Upper lobe of left lung (tissue), 4 donors: Measurements from ENCODE around the gene CSH1.

Source experiments
- EP300 ChIP-seq, 4 donors: sonication (generic); formaldehyde crosslinking; IDR thresholded peaks; one replicate each; pipeline ENCODE4 v1.5.1; 2017; ENCODE audit warnings: antibody characterized with exemption in 4 of 4, control low read depth in 2 of 4
- POLR2A ChIP-seq, 4 donors: fragments of 450-650 bp; IDR thresholded peaks; one replicate each; pipeline ENCODE4 v1.5.1; 2016 to 2017; ENCODE audit warnings: antibody characterized with exemption in 4 of 4, mild to moderate bottlenecking in 2 of 4
- POLR2AphosphoS5 ChIP-seq, 2 donors: sonication (generic); formaldehyde crosslinking; IDR thresholded peaks; one replicate each; pipeline ENCODE4 v1.5.1; 2017; ENCODE audit warnings: antibody characterized with exemption in 2 of 2
- TF ChIP-seq, protein P1 (sequence below), 6 experiments: fragments of 450-650 bp in 4 of 6; fragments of 200-600 bp in 2 of 6; sonication (generic) in 2 of 6; IDR thresholded peaks; one replicate each; pipeline ENCODE4 v1.5.1; 2016 to 2019; ENCODE audit warnings: antibody characterized with exemption in 6 of 6

DNA sequence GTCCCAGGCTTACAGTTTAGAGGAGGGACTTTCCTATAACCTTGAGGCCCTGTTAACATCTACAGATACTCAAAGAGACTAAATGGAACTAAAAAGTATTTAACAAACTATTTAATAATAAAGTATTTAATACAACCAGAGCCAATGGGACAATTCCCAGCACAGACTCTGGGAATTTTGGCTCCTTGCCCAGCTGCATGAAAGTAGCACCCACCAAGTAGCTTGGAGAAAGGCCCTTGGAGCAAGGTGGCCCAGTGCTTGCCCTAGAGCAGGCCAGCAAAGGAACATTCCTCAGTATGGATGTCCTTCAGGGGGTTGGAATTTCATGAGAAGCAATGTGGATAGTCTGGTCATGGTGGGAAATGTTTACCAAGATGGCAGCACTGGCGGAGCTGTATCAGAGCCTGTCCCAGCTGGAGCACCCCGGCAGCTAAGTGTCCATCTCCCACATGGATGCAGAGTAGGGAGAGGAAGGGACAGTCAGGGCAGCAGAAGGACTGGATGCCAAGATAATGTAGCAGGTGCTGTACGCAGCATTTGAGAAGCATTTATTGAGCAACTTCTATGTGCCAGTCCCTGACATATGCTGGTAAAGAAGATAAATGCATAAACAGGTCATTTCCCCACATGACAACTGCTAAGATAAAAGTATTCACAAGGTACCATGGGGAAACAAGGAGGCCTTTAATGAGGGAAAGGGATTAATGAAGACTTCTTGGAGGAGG lies 48.7 kb downstream of the CSH1 start:
- TF ChIP-seq, protein P1, sequence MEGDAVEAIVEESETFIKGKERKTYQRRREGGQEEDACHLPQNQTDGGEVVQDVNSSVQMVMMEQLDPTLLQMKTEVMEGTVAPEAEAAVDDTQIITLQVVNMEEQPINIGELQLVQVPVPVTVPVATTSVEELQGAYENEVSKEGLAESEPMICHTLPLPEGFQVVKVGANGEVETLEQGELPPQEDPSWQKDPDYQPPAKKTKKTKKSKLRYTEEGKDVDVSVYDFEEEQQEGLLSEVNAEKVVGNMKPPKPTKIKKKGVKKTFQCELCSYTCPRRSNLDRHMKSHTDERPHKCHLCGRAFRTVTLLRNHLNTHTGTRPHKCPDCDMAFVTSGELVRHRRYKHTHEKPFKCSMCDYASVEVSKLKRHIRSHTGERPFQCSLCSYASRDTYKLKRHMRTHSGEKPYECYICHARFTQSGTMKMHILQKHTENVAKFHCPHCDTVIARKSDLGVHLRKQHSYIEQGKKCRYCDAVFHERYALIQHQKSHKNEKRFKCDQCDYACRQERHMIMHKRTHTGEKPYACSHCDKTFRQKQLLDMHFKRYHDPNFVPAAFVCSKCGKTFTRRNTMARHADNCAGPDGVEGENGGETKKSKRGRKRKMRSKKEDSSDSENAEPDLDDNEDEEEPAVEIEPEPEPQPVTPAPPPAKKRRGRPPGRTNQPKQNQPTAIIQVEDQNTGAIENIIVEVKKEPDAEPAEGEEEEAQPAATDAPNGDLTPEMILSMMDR (IDR thresholded peaks at IDR 0.05): no peak
- TF ChIP-seq POLR2A (IDR thresholded peaks at IDR 0.05) (no peak), EP300 (IDR thresholded peaks at IDR 0.05) (no peak), POLR2AphosphoS5 (IDR thresholded peaks at IDR 0.05) (no peak)
